NCI-H2196 (cell line): ENCODE measurements around the gene HAUS8.
"Not testable (repeated sequence)": the region's sequence is repeated elsewhere in the genome, so short reads cannot be mapped to it uniquely, and the experiment has no call there.

Experiments
- DNase-seq: peaks from one replicate; lab custom pipeline; 2025; ENCODE audit not compliant: unreplicated experiment; lab: John Stamatoyannopoulos, UW

The HAUS8 gene

GRCh38 chr19:17036640-17037039 is 38.6 kb downstream of the HAUS8 start:
- DNase-seq: no peak

GRCh38 chr19:17035842-17036424 is 39.3 kb downstream of the HAUS8 start:
- no peak for DNase-seq

DNA sequence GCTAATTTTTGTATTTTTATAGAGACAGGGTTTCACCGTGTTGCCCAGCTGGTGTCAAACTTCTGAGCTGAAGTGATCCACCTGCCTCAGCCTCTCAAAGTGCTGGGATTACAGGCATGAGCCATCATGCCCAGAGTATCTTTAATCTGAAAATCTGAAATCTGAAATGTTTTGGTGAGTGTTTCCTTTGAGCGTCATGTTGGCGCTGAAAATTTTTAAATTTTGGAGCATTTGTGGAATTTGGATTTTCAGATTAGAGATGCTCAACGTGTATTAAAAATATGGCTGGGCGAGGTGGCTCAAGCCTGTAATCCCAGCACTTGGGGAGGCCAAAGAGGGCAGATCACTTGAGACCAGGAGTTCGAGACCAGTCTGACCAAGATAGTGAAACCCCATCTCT is 43.5 kb downstream of the HAUS8 start:
- no peak for DNase-seq

DNA sequence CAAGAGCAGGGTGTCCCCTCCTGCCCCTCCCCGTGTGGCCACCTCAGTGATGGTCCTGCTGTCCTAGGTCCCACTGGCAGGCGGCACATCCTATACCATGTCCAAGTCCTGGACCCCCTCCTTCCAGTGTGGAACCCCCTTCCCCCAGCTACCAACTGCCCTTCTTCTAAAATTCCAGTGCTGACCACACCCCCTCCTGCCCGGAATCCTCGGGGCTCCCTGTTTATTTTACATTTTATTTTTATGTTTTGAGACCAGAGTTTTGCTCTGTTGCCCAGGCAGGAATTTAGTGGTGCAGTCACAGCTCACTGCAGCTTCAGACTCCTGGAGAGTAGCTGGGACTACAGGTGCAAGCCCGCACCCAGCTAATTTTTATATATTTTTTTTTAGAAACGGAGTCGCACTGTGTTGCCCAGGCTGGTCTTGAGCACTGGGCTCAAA is 47.7 kb downstream of the HAUS8 start:
- DNase-seq: no peak

DNA sequence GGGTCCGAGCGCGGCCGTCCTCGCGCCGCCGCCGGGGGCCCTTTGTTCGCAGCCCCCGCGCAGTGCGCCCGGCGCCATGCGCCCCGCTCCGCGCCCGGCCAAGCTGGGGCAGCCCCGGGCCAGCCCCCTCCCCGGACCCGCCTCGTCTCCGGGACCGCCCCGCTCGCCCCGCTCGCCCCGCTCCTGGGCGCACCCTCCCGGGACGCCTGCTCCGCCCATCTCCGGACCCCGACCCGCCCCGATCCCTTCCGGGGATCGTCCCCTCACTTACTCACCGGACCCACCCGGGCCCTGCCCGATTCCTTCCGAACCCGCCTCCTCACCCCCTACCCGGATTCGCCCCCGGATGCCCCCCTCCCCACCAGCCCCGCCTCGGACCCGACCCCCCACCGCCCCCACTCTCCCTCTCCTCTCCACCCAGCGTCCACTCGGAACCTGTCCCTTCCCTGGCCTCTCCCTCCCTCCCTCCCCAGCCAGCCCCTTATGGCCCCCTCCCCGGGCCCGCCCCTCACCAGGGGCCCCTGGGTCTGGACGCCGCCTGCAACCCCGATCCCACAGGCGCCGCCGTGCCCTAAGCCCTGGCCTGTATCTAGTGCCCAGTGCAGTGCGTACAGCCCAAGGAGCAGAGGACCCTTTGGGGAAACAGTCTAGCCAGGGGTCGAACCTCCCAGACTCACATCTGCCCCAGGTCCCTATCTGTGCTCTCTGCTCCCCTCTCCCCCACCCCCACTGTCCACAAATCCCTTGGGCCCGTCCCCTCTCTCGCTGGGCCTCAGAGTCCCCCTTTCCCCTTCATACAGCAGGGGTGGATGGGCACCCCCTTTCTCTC is 48.3 kb downstream of the HAUS8 start, which contains the start of gene CPAMD8:
CPAMD8 (minus strand) TSS at position 105 of the 829 bp plus-strand sequence. CDS start 168 bp downstream, outside the sequence.
- DNase-seq: no peak

DNA sequence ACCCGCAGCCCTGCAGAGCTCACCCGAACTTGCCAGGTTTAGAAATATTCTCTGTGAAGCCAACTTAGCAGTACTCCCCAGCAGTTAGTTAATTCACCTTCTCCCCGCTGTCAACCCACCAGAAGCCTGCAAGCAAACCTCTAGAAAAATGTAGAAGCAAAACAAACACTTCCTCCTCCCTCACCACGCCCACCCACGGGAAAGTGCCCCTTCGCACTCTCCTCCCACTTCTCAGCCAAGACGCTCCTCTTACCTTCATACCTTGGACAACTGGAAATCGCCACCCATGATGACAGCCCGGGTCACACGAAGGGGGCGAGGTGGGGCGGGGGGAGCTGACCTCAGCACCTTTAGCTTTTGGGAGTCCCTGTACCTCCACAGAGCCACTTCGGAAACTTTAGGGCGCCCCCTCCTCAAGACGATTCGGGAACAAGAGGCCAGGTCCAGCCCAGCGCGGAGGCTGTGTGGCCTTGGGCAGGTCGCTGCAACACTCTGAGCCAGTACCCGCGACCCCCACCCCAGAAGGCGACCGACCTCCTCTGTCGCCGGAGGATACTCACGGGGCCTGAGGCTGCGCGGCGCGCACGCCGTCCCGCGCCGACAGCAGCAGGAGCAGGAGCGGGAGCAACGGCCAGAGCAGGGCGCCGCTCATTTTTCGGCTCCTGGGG is 49.1 kb downstream of the HAUS8 start:
- DNase-seq: no peak

- DNase-seq: no peak
Observed at GRCh38 chr19:17025361-17025760, 49.9 kb downstream of the HAUS8 start.

GRCh38 chr19:17024941-17025340 is 50.3 kb downstream of the HAUS8 start:
- not testable (repeated sequence) for DNase-seq

DNA sequence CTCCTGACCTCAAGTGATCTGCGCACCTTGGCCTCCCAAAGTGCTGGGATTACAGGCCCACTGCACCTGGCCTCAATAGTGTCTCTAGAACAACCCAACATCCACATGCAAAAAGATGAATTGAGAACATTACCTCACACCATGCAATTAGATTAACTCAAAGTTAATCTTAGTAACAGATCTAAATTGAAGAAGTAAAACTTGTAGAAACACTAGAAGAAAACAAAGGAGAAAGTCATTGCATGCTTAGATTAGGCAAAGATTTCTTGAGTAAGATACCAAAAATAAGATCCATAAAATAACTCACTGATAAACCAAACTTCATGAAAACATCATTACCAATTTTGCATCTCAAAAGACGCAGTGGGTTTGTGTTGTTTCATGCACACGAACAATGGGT is 51.4 kb downstream of the HAUS8 start:
- DNase-seq: no peak

DNA sequence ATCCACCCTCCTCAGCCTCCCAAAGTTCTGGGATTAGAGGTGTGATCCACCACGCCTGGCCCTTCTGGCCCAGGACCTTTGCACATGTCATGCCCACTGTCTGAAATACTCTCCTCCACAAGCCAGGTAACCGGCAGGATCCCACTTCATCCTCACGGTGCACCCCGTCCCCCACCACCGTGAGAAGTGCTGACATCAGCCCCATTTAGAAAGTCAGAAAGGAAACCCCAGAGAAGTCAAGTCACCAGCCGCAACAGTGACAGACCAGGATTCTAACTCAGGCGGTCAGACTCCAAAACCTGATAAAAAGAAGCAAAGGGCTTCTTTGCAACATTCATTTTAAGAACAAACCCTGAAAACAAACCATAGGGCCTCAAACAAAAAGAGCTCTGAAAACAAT is 52.5 kb downstream of the HAUS8 start:
- no peak for DNase-seq

DNA sequence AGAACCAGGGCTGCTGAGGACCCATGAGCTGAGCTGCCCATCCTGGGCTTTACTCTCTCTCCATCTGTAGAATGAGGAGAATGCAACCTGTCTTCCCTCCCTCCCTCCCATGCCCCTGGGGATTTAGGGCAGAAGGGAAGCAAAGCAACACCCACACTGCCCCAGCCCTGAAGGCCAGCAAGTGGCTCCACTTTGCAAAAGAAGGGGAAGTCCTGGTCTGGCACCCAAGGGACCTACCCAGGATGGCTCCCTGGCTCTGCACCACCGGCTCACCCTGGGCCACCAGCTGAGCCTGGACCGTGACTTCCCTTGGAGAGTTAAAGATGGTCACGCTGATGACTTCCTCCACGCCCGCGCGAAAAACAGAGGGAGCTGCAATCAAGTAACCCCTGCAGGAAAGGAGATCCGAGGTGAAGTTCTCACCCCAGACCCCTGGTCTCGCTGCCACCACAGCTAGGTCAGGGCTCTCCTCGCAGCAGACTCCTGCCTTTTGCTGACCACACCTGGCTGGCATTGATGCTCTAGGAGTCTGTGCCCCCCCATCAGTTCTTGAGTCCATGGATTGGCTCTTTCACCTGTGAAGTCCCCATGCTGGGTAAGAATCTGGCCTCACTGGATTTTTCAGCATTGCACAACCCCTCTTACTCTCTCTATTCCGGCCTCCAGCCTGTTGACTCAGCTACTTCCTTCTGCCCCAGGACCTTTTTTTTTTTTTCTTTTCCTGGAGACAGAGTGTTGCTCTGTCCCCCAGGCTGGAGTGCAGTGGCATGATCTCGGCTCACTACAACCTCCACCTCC is 53.3 kb downstream of the HAUS8 start:
- DNase-seq: no peak

GRCh38 chr19:17021328-17021727 is 53.9 kb downstream of the HAUS8 start:
- no peak for DNase-seq

GRCh38 chr19:17020823-17021222 is 54.4 kb downstream of the HAUS8 start:
- DNase-seq: no peak

GRCh38 chr19:17020385-17020784 is 54.9 kb downstream of the HAUS8 start:
- DNase-seq: no peak

DNA sequence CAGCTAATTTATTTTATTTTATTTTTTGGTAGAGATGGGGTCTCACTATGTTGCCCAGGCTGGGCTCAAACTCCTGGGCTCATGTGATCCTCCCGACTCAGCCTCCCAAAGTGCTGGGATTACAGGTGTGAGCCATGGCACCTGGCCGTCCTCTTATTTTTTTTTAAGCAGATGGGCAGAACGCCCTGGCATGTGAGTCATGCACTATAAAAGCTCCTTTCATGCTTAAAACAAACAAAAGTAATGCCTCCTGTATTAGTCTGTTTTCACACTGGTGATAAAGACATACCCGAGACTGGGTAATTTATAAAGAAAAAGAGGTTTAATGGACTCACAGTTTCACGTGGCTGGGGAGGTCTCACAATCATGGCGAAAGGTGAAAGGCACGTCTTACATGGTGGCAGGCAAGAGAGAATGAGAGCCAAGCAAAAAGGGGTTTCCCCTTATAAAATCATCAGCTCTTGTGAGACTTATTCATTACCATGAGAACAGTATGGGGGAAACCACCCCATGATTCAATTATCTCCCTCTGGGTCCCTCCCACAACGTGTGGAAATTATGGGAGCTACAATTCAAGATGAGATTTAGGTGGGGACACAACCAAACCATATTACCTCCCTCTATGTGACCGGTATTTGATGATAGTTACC is 60.9 kb downstream of the HAUS8 start:
- DNase-seq: not testable (repeated sequence)

- DNase-seq: no peak
Observed at GRCh38 chr19:17011485-17011884, 63.8 kb downstream of the HAUS8 start.

DNA sequence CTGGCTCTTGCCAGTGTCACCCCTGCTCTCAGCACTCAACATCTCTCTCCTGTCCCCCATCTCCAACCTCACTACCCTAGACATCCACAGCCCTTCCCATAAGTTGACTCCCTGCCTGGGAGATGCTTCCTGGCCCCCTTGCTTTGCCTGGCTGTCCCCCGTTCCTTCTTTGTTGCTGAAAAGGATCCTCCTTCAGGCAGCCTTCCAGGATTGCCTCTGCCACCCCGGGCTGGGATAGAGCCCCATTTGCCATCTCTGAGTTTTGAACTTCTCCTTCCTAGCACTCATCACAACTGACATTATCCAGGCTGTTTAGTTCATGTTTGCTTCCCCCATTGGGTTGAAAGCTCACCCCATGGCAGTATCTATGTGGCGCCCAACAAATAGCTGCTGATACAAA is 68.7 kb downstream of the HAUS8 start:
- no peak for DNase-seq

DNA sequence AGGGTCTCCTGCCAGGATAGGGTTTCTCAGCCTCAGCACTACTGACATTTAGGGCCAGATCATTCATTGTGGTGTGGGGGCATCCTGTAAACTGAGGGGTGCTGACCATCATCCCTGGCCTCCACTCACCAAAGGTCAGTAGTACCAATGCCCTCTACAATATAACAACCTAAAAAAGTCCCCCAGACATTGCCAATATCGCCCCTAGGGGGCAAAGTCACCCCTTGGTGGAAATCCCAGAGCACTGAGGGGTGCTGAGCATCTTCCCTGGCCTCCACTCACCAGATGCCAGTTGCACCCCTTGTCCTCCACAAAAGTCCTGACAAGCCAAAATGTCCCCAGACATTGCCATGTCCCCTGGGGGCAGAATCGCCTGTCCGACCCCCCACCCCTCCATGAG is 70.3 kb downstream of the HAUS8 start:
- DNase-seq: no peak

DNA sequence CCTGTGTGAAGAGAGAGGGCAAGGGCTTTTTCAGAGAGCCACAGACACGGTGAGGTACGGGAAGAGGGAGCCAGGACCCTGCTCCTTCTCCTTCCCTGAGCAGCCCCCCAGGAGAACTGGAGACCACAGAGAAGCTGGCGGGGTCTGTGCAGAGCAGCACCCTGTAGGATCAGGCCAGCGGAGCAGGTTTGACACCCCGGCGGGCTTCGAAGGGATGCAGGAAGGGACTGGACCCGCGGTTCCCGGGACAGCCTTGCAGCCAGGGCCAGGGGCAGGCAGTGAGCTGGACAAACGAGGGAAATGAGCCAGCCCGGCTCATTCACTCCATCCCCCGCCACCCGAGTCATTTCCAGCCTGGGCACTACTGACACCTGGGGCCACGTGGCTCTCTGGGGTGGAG is 70.9 kb downstream of the HAUS8 start:
- no peak for DNase-seq

- DNase-seq: no peak
Observed at GRCh38 chr19:17002455-17002854, 72.8 kb downstream of the HAUS8 start.
